T-helper 1 cell (primary cell): ENCODE measurements around the gene CXorf51B.
"Not testable (repeated sequence)": the region's sequence is repeated elsewhere in the genome, so short reads cannot be mapped to it uniquely, and the experiment has no call there.

Source experiments
- DNase-seq, 5 donors: peaks; one replicate each; pipeline ENCODE4 v3.0.0-alpha.2; 2012 to 2020
- total RNA-seq, 4 donors: gene quantifications; one replicate each; lab custom pipeline; 2026; lab: John Stamatoyannopoulos, UW

Gene CXorf51B
- 0 reads per million in 4 donors for total RNA-seq

- not testable (repeated sequence) for DNase-seq
Measured at GRCh38 chrX:146809471-146809870, at the start of gene CXorf51B. Gene CXorf51B, plus strand, starts transcription at chrX:146809771. Its CDS starts 21 bp downstream, at chrX:146809792.

- not testable (repeated sequence) for DNase-seq
Measured at GRCh38 chrX:146814644-146815043, 5.1 kb downstream of the CXorf51B start, which contains the start of gene CXorf51A. Gene CXorf51A, minus strand, starts transcription at chrX:146814744. Its CDS starts 21 bp downstream, at chrX:146814723.

GRCh38 chrX:146831994-146832393, 22.4 kb downstream of the CXorf51B start:
- DNase-seq, result no peak

- DNase-seq, result no peak
Measured at GRCh38 chrX:146854281-146854680, 44.7 kb downstream of the CXorf51B start.
